ENCODE results near the gene TMEM139.
A peak's percentile ranks its signal among the peaks of the same experiment; 100 is the strongest.

Gene TMEM139

GRCh38 chr7:143304938-143305337 is 20.2 kb downstream of the TMEM139 start:
- H3K4me3 ChIP-seq (ENCODE audit: low read depth, low read length): no peak overlapping the region
- DNase-seq (ENCODE audit: low read depth): no peak
- no peak for TF ChIP-seq CTCF (IDR thresholded peaks at IDR 0.05; ENCODE audit: low read depth, low read length, missing control alignments)

- H3K4me3 ChIP-seq (ENCODE audit: low read depth, low read length): no peak overlapping the region
- no peak for DNase-seq (ENCODE audit: low read depth)
- TF ChIP-seq CTCF (IDR thresholded peaks at IDR 0.05; ENCODE audit: low read depth, low read length, missing control alignments): peak; percentile 76
These were observed 20.8 kb downstream of the TMEM139 start for GRCh38 chr7:143305423-143306070.

DNA sequence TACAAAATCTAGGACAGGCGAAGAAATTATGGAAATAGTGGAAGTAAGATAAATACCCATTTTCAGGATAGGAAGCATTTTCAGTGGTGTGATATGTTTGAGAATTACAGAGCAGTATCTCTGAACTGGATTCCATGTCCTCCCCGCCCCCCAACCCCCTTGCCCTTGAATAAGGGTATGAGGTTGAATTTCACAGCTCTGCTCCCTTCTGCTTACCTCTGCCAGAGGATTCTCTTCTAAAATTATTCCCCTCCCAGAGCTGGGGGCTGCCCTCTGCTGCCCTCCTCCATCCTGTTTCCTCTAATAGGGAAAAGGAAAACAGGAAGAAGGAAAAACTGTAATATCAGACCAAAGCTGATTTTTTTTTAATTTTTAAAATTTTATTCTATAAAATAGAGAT is 23.9 kb downstream of the TMEM139 start:
- DNase-seq (ENCODE audit: low read depth): no peak
- H3K4me3 ChIP-seq (ENCODE audit: low read depth, low read length): no peak overlapping the region
- no peak for TF ChIP-seq CTCF (IDR thresholded peaks at IDR 0.05; ENCODE audit: low read depth, low read length, missing control alignments)

- no peak for TF ChIP-seq CTCF (IDR thresholded peaks at IDR 0.05; ENCODE audit: low read depth, low read length, missing control alignments)
- no peak overlapping the region for H3K4me3 ChIP-seq (ENCODE audit: low read depth, low read length)
- no peak for DNase-seq (ENCODE audit: low read depth)
These were observed 29.4 kb downstream of the TMEM139 start for GRCh38 chr7:143314127-143314526.

- no peak for TF ChIP-seq CTCF (IDR thresholded peaks at IDR 0.05; ENCODE audit: low read depth, low read length, missing control alignments)
- H3K4me3 ChIP-seq (ENCODE audit: low read depth, low read length): no peak within 1 kb of the TSS
- no peak for DNase-seq (ENCODE audit: low read depth)
These were observed 31.0 kb downstream of the TMEM139 start, which contains the start of gene CLCN1 for GRCh38 chr7:143315776-143316175. CLCN1 (plus strand) TSS chr7:143316111; CDS start chr7:143316213, 102 bp downstream.

DNA sequence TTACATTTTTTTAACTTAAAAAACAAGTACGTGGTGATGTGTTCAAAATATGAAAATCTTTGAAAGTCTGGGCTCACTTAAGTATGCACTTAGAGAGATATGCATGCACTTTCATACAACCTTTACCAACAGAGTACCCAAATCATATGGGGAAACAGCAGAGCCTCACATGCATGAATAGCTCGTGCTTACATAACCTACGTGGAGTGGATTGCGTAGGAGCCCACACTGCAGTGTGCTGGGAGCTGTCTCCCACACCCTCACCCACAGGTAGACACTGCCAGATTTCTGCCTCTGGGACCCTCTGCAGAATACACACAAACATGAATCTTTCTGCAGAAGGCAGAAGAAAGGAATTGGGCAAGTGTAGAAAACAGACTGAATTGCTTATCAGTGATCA is 31.7 kb downstream of the TMEM139 start:
- H3K4me3 ChIP-seq (ENCODE audit: low read depth, low read length): no peak overlapping the region
- no peak for DNase-seq (ENCODE audit: low read depth)
- TF ChIP-seq CTCF (IDR thresholded peaks at IDR 0.05; ENCODE audit: low read depth, low read length, missing control alignments): no peak

DNA sequence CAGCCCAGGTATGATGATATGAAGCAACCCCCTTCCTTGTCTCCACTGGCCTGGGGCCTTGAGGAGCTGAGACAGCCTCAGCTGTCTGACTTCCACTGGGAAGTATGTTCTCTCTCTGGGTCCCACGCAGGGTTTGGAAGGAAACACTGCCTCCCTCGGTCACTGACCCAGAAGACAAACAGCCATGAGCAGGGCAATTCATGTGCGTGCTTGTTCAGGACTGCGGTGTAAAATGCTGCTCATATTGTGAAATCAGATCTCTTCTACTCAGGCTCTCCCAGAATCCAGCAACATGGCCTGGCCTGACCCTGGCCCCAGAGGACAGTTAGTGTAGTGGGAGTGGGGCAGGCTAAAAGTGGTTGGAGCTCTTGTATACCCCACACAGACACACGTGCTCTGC is 33.9 kb downstream of the TMEM139 start:
- TF ChIP-seq CTCF (IDR thresholded peaks at IDR 0.05; ENCODE audit: low read depth, low read length, missing control alignments): no peak
- no peak overlapping the region for H3K4me3 ChIP-seq (ENCODE audit: low read depth, low read length)
- DNase-seq (ENCODE audit: low read depth): no peak
